Endothelial cell of hepatic sinusoid (primary cell): ENCODE data around the gene HOATZ.

Source experiments
- in situ Hi-C: cut with HindIII; loops from 2 replicates; pipeline ENCODE4 v1.10.0; 2017; ENCODE audit warnings: low sequenced_read_pairs

The HOATZ gene

GRCh38 chr11:111514216-111515031 lies at the start of gene HOATZ:
Gene HOATZ, plus strand, starts transcription at chr11:111514778. Its CDS starts 7 bp downstream, at chr11:111514785.
- in situ Hi-C loops, result no loop called here

- in situ Hi-C loops, result loop anchor here (10.0 kb wide), 1 partner anchor 99 kb away; no protein-coding TSS in a partner anchor
These were observed 49.2 kb upstream of the HOATZ start for GRCh38 chr11:111465400-111465799.

- in situ Hi-C loops, result loop anchor here (10.0 kb wide), 1 partner anchor 98 kb away; no protein-coding TSS in a partner anchor
These were observed 48.0 kb upstream of the HOATZ start for GRCh38 chr11:111466615-111467014.

GRCh38 chr11:111469200-111469599 lies 45.4 kb upstream of the HOATZ start:
- in situ Hi-C loops, result loop anchor here (10.0 kb wide), 1 partner anchor 96 kb away; no protein-coding TSS in a partner anchor

- in situ Hi-C loops, result no loop called here
These were observed 42.4 kb upstream of the HOATZ start for GRCh38 chr11:111472228-111472627.

- in situ Hi-C loops, result no loop called here
These were observed 40.1 kb upstream of the HOATZ start for GRCh38 chr11:111474432-111474831.

GRCh38 chr11:111476366-111476765 lies 38.2 kb upstream of the HOATZ start:
- in situ Hi-C loops, result loop anchor here (5.0 kb wide), 1 partner anchor 371 kb away; no protein-coding TSS in a partner anchor

- in situ Hi-C loops, result loop anchor here (5.0 kb wide), 1 partner anchor 370 kb away; no protein-coding TSS in a partner anchor
These were observed 37.6 kb upstream of the HOATZ start for GRCh38 chr11:111476956-111477355.

- in situ Hi-C loops, result loop anchor here (5.0 kb wide), 1 partner anchor 369 kb away; no protein-coding TSS in a partner anchor
These were observed 36.7 kb upstream of the HOATZ start for GRCh38 chr11:111477898-111478297.

GRCh38 chr11:111479666-111480065 lies 34.9 kb upstream of the HOATZ start:
- in situ Hi-C loops, result loop anchor here (5.0 kb wide), 1 partner anchor 368 kb away; no protein-coding TSS in a partner anchor

GRCh38 chr11:111483431-111483830 lies 31.1 kb upstream of the HOATZ start:
- in situ Hi-C loops, result no loop called here

GRCh38 chr11:111490496-111490895 lies 24.1 kb upstream of the HOATZ start:
- in situ Hi-C loops, result no loop called here

- in situ Hi-C loops, result no loop called here
These were observed 20.5 kb upstream of the HOATZ start for GRCh38 chr11:111494040-111494439.

- in situ Hi-C loops, result no loop called here
These were observed 15.1 kb upstream of the HOATZ start for GRCh38 chr11:111499483-111499882.

- in situ Hi-C loops, result no loop called here
These were observed 14.1 kb upstream of the HOATZ start for GRCh38 chr11:111500481-111500880.

GRCh38 chr11:111502611-111503010 lies 12.0 kb upstream of the HOATZ start:
- in situ Hi-C loops, result no loop called here

- in situ Hi-C loops, result no loop called here
These were observed 4.3 kb upstream of the HOATZ start for GRCh38 chr11:111510311-111510710.

- in situ Hi-C loops, result no loop called here
These were observed 2.0 kb upstream of the HOATZ start, which contains the start of gene BTG4 for GRCh38 chr11:111512296-111513239. Gene BTG4, minus strand, starts transcription at chr11:111512386. Its CDS starts 13,610 bp downstream, at chr11:111498776.

GRCh38 chr11:111513240-111513605 lies 1.4 kb upstream of the HOATZ start:
- in situ Hi-C loops, result no loop called here

- in situ Hi-C loops, result no loop called here
These were observed 1.0 kb downstream of the HOATZ start for GRCh38 chr11:111515591-111515990.

- in situ Hi-C loops, result no loop called here
These were observed 4.1 kb downstream of the HOATZ start for GRCh38 chr11:111518668-111519067.
